ENCODE results near the gene ASB2. TPM values are rescaled to one million over a fixed set of nuclear protein-coding genes. Genes with fewer than 3 reads are reported as not detected.

Gene ASB2
- total RNA-seq, 2 donors from 2014 or later: 10.3 to 17.4 TPM

DNA sequence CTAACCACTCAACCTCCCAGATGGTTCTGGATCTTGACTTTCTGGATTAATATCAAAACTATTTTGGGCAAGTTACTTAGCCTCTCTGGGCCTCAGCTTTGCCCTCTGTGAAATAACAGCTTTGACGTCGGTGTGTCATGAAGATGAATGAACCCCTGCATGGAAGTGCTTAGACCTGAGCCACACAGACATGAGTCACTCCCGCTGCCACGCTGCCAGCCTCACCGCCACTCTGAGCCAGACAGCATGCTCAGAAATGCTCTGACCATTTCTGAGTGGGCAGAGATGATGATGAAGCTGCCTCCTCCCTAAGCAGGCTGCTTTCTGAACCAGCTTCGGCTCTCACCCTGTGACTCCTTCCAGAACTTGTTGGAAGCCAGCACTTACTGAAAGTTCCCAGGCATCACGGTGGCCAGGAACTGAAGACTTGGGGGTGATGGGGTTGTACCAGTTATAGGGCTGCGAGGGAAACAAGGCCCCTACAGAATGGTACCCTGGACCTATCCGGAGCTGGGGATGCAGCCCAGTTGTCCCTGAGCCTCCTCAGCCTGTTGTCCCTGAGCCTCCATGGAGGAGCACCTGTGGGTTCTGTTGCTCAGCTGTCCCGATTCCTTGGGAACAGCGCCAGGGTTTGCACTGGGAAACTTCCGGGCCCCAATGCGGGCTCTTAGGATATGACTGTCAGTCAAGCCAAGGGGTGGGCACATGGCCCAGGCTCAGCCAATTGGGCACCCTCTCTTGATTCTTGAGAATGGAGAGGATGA lies 18.7 kb upstream of the ASB2 start:
- WGBS: 51% methylated on average over 13 of the region's 13 CpGs
- H3K27me3 ChIP-seq (replicated peaks; ENCODE audit: insufficient read depth): no peaks in the 10 kb centered on the region
- intact Hi-C loops (cut with DNase I): loop anchor here (10.0 kb wide), 1 partner anchor 340 kb away; no protein-coding TSS in a partner anchor
- no peak overlapping the region for H3K27ac ChIP-seq
- DNase-seq (ENCODE audit: low spot score): no peak
- H3K4me3 ChIP-seq: no peak overlapping the region
- H3K4me1 ChIP-seq (replicated peaks): no peaks in the 10 kb centered on the region
- H3K9me3 ChIP-seq: no peaks in the 10 kb centered on the region
- H3K36me3 ChIP-seq: no peaks in the 10 kb centered on the region
- no peak for TF ChIP-seq POLR2AphosphoS5 (IDR thresholded peaks at IDR 0.05)
- no peak for TF ChIP-seq POLR2A (IDR thresholded peaks at IDR 0.05)
- TF ChIP-seq, protein P1, sequence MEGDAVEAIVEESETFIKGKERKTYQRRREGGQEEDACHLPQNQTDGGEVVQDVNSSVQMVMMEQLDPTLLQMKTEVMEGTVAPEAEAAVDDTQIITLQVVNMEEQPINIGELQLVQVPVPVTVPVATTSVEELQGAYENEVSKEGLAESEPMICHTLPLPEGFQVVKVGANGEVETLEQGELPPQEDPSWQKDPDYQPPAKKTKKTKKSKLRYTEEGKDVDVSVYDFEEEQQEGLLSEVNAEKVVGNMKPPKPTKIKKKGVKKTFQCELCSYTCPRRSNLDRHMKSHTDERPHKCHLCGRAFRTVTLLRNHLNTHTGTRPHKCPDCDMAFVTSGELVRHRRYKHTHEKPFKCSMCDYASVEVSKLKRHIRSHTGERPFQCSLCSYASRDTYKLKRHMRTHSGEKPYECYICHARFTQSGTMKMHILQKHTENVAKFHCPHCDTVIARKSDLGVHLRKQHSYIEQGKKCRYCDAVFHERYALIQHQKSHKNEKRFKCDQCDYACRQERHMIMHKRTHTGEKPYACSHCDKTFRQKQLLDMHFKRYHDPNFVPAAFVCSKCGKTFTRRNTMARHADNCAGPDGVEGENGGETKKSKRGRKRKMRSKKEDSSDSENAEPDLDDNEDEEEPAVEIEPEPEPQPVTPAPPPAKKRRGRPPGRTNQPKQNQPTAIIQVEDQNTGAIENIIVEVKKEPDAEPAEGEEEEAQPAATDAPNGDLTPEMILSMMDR (IDR thresholded peaks at IDR 0.05): no peak

DNA sequence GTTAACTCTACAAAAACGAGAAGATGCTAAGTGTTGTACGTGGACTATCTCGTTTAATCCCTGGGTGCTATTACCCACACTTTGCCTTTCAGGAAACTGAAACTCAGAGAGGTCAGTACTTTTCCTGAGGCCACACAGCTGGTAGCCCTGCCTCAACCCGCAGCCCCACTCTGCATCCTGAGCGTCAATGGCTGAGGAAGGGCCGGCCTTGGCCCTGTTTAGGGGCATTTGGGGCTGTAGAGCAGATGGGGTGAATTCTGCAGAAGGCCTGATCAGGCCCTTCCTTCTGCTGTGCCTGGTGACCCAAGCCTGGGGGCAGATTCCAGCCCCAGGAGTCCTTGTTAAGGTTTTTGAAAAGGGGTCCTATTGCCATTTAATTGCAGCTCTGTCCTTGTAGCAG lies 17.0 kb upstream of the ASB2 start:
- Histone ChIP-seq H3K27me3 (replicated peaks; ENCODE audit: insufficient read depth) (no peaks in the 10 kb centered on the region), H3K27ac (no peak overlapping the region), H3K4me3 (no peak overlapping the region), H3K36me3 (no peaks in the 10 kb centered on the region), H3K9me3 (no peaks in the 10 kb centered on the region), H3K4me1 (replicated peaks) (no peaks in the 10 kb centered on the region)
- intact Hi-C loops (cut with DNase I): loop anchor here (10.0 kb wide), 1 partner anchor 339 kb away; no protein-coding TSS in a partner anchor
- no peak for DNase-seq (ENCODE audit: low spot score)
- WGBS: 86% methylated on average over 6 of the region's 6 CpGs
- TF ChIP-seq, protein P1 (IDR thresholded peaks at IDR 0.05): no peak
- TF ChIP-seq POLR2A (IDR thresholded peaks at IDR 0.05): no peak
- no peak for TF ChIP-seq POLR2AphosphoS5 (IDR thresholded peaks at IDR 0.05)

DNA sequence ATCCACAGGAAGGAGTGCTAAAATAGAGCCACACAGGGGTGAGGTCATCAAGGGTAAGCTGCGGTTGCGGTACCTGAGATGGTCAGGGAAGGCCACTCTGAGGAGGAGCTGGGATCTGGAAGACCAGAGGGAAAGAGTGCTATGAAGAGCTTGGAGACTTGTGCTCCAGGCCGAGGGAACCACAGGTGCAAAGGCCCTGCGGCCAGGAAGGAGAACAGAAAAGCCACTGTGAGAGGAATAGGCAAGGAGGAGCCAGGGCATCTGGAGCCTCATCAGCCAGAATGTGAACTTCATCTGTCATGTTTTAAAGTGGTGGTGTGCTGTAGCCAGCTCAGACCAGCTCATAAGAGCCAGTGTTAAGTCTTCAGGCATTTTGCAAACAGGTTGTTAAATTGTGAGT lies 15.3 kb upstream of the ASB2 start:
- no peak overlapping the region for H3K27ac ChIP-seq
- no peak for DNase-seq (ENCODE audit: low spot score)
- H3K4me3 ChIP-seq: no peak overlapping the region
- H3K36me3 ChIP-seq: no peaks in the 10 kb centered on the region
- 97% methylated on average over 4 of the region's 4 CpGs for WGBS
- TF ChIP-seq, protein P1 (IDR thresholded peaks at IDR 0.05): no peak
- TF ChIP-seq POLR2A (IDR thresholded peaks at IDR 0.05) (no peak), POLR2AphosphoS5 (IDR thresholded peaks at IDR 0.05) (no peak)
- H3K9me3 ChIP-seq: no peaks in the 10 kb centered on the region
- H3K27me3 ChIP-seq (replicated peaks; ENCODE audit: insufficient read depth): no peaks in the 10 kb centered on the region
- no peaks in the 10 kb centered on the region for H3K4me1 ChIP-seq (replicated peaks)
- intact Hi-C loops (cut with DNase I): loop anchor here (10.0 kb wide), 1 partner anchor 337 kb away; no protein-coding TSS in a partner anchor

DNA sequence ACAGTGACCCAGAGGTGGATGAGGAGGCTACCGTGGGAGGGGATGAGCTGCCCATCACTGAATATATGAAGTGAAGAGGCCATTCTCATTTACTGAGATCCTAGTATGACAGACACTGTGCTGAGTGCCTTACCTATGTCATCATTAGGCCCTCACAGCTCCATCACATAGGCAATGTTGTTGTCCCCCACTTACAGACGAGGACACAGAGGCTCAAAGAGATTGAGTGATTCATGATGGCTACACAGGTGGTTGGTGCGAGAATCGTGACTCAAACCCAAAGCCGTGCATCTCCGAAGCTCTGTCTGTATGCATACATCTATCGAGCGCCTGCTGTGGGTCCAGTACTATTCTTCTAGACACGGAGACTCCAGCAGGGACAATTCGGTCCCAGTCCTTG lies 14.8 kb upstream of the ASB2 start:
- no peaks in the 10 kb centered on the region for H3K27me3 ChIP-seq (replicated peaks; ENCODE audit: insufficient read depth)
- intact Hi-C loops (cut with DNase I): loop anchor here (10.0 kb wide), 1 partner anchor 336 kb away; no protein-coding TSS in a partner anchor
- H3K36me3 ChIP-seq: no peaks in the 10 kb centered on the region
- H3K4me1 ChIP-seq (replicated peaks): no peaks in the 10 kb centered on the region
- H3K27ac ChIP-seq: no peak overlapping the region
- DNase-seq (ENCODE audit: low spot score): no peak
- WGBS: 89% methylated on average over 10 of the region's 10 CpGs
- no peak overlapping the region for H3K4me3 ChIP-seq
- TF ChIP-seq, protein P1 (IDR thresholded peaks at IDR 0.05): no peak
- no peak for TF ChIP-seq POLR2A (IDR thresholded peaks at IDR 0.05)
- no peak for TF ChIP-seq POLR2AphosphoS5 (IDR thresholded peaks at IDR 0.05)
- H3K9me3 ChIP-seq: no peaks in the 10 kb centered on the region

DNA sequence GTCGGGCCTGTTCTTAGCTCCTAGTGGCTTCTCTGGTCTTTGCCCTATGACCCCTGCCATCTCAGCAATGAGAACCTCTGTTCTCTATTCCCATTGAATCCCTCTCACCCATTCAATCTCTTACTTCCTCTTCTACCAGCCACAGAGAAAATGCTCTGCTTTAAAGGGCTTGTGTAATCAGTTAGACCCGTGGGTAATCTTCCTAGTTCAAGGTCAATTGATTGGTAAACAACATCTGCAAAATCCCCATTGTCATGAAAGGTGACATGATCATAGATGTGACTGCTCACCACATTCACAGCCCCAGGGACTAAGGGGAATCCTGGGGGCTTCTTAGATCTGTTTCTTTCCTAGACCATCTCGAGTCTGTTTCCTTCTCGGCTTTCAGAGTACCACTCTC lies 13.6 kb upstream of the ASB2 start:
- Histone ChIP-seq H3K9me3 (no peaks in the 10 kb centered on the region), H3K27ac (no peak overlapping the region), H3K27me3 (replicated peaks; ENCODE audit: insufficient read depth) (no peaks in the 10 kb centered on the region), H3K36me3 (no peaks in the 10 kb centered on the region), H3K4me3 (no peak overlapping the region), H3K4me1 (replicated peaks) (no peaks in the 10 kb centered on the region)
- no peak for DNase-seq (ENCODE audit: low spot score)
- TF ChIP-seq POLR2AphosphoS5 (IDR thresholded peaks at IDR 0.05) (no peak), POLR2A (IDR thresholded peaks at IDR 0.05) (no peak)
- TF ChIP-seq, protein P1 (IDR thresholded peaks at IDR 0.05): no peak
- intact Hi-C loops (cut with DNase I): loop anchor here (10.0 kb wide), 1 partner anchor 335 kb away; no protein-coding TSS in a partner anchor
- WGBS: 75% methylated on average over 4 of the region's 4 CpGs

All from prostate gland (tissue), 2 donors.